ENCODE results near the gene EHD2.

EHD2 gene

DNA sequence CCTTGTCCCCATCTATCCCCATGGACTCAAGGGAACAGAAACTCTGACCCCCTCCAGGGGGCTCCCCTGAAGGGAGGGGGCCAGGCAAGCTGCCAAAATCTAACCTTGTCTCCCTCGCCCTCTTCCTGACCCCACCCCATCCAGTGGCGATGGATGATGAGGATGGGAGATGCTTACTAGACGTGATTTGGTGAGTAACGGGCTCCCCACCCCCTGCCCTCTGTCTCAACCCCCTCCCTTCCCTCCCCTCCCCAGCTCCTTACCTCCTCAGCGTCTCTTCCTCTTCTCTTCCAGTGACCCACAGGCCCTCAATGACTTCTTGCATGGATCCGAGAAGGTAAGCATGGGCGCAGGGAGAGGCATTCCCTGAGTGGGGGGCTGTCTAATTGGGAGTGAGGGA lies 39.8 kb upstream of the EHD2 start:
- TF ChIP-seq, protein P1, sequence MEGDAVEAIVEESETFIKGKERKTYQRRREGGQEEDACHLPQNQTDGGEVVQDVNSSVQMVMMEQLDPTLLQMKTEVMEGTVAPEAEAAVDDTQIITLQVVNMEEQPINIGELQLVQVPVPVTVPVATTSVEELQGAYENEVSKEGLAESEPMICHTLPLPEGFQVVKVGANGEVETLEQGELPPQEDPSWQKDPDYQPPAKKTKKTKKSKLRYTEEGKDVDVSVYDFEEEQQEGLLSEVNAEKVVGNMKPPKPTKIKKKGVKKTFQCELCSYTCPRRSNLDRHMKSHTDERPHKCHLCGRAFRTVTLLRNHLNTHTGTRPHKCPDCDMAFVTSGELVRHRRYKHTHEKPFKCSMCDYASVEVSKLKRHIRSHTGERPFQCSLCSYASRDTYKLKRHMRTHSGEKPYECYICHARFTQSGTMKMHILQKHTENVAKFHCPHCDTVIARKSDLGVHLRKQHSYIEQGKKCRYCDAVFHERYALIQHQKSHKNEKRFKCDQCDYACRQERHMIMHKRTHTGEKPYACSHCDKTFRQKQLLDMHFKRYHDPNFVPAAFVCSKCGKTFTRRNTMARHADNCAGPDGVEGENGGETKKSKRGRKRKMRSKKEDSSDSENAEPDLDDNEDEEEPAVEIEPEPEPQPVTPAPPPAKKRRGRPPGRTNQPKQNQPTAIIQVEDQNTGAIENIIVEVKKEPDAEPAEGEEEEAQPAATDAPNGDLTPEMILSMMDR (IDR thresholded peaks at IDR 0.05; ENCODE audit: control insufficient read depth, insufficient read depth, low read depth, low read length, missing control alignments), result no peak
- H3K4me3 ChIP-seq (ENCODE audit: control insufficient read depth, low read depth, low read length), result no peak overlapping the region
- no peak for DNase-seq (ENCODE audit: low read depth)

DNA sequence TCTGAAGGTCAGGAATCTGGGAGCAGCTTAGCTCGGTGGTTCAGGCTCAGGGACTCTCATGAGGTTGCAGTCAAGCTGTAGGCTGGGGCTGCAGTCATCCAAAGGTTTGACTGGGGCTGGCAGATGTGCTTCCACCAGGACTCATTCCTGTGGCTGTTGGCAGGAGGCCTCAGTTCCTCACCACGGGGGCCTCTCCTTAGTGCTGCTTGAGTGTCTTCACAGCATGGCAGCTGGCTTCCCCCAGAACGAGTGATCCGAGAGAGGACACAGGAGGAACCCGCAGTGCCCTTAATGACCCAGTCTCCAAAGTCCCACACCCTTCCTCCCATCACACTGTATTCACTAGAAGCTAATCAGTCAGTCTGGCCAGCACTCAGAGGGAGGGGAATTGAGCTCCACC lies 38.7 kb upstream of the EHD2 start:
- no peak overlapping the region for H3K4me3 ChIP-seq (ENCODE audit: control insufficient read depth, low read depth, low read length)
- no peak for DNase-seq (ENCODE audit: low read depth)
- TF ChIP-seq, protein P1 (IDR thresholded peaks at IDR 0.05; ENCODE audit: control insufficient read depth, insufficient read depth, low read depth, low read length, missing control alignments), result no peak

DNA sequence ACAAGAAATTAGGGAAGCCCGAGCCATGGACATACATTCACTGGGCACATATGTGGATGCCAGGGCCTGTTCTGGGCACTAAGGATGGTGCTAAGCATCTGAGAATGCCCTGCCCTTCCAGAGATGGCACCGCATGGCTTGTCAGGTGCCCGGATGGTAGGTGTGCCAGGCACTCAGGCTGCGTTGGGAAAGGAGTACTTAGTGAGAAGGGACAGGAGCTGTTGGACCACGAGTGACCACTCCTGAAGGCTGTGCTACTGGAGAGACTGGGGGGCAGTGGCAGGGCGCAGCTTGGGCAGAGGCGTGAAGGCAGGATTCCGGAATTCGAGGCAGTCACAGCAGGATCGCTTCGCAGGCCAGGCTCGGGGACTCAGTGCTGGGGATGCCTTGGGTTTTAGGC lies 38.0 kb upstream of the EHD2 start:
- TF ChIP-seq, protein P1 (IDR thresholded peaks at IDR 0.05; ENCODE audit: control insufficient read depth, insufficient read depth, low read depth, low read length, missing control alignments), result no peak
- DNase-seq (ENCODE audit: low read depth), result no peak
- H3K4me3 ChIP-seq (ENCODE audit: control insufficient read depth, low read depth, low read length), result no peak overlapping the region

DNA sequence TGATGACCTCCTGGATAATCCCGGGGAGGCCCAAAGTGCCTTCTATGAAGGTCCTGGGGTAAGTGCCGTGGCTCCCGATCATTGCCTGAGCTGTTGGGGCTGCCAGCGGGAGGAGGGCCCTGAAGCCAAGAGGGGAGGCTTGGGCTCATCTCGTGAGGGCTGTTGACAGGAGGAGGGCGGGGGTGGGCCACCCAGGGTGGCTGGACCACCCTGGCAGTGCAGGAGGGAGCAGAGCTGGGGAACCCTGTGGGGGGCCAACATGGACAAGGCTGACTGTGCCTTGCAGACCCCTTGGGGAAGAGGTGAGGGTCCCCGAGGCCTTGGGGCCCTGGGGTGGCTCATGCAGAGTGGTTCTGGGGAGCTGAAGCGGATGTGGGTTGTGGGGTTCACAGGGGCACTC lies 37.4 kb upstream of the EHD2 start:
- TF ChIP-seq, protein P1 (IDR thresholded peaks at IDR 0.05; ENCODE audit: control insufficient read depth, insufficient read depth, low read depth, low read length, missing control alignments), result no peak
- no peak overlapping the region for H3K4me3 ChIP-seq (ENCODE audit: control insufficient read depth, low read depth, low read length)
- DNase-seq (ENCODE audit: low read depth), result no peak

DNA sequence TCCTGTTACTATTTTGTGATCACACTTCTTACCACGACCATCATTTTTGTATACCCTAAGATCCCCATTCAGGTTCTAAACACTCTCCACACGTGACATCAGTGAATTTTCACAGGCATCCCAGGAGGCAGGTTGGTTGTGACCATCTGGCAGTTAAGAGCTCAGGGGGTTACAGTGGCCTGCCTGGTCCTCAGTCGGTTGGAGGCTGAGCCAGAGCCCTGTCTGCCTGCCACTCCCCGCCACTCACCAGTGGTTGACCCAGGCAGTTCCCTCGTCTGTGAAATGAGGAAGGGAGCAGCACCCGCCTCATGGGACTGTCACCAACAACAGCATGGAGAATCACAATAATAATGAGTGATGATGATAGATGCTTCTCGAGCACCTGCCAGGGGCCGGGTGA lies 36.4 kb upstream of the EHD2 start:
- no peak for DNase-seq (ENCODE audit: low read depth)
- H3K4me3 ChIP-seq (ENCODE audit: control insufficient read depth, low read depth, low read length), result no peak overlapping the region
- TF ChIP-seq, protein P1 (IDR thresholded peaks at IDR 0.05; ENCODE audit: control insufficient read depth, insufficient read depth, low read depth, low read length, missing control alignments), result no peak

DNA sequence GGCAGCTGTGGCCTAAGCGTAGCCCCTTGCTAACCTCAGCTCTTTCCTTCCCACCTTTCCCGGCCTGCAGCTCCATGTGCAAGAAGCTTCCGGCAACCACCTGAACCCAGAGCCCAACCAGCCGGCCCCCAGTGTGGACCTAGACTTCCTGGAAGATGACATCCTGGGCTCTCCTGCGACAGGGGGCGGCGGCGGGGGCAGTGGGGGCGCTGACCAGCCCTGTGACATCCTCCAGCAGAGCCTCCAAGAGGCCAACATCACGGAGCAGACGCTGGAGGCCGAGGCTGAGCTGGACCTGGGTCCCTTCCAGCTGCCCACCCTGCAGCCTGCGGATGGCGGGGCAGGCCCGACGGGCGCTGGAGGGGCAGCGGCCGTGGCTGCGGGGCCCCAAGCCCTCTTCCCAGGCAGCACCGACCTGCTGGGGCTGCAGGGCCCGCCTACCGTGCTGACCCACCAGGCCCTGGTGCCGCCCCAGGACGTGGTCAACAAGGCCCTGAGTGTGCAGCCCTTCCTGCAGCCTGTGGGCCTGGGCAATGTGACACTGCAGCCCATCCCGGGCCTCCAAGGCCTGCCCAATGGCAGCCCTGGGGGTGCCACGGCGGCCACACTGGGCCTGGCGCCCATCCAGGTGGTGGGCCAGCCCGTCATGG lies 33.8 kb upstream of the EHD2 start:
- DNase-seq (ENCODE audit: low read depth), result no peak
- H3K4me3 ChIP-seq (ENCODE audit: control insufficient read depth, low read depth, low read length), result no peak overlapping the region
- TF ChIP-seq, protein P1 (IDR thresholded peaks at IDR 0.05; ENCODE audit: control insufficient read depth, insufficient read depth, low read depth, low read length, missing control alignments), result no peak

Data from AG09309 (cell line).